Measurements from ENCODE around the gene MUC5AC.
"Not testable (repeated sequence)": the region's sequence is repeated elsewhere in the genome, so short reads cannot be mapped to it uniquely, and the experiment has no call there.

MUC5AC gene

DNA sequence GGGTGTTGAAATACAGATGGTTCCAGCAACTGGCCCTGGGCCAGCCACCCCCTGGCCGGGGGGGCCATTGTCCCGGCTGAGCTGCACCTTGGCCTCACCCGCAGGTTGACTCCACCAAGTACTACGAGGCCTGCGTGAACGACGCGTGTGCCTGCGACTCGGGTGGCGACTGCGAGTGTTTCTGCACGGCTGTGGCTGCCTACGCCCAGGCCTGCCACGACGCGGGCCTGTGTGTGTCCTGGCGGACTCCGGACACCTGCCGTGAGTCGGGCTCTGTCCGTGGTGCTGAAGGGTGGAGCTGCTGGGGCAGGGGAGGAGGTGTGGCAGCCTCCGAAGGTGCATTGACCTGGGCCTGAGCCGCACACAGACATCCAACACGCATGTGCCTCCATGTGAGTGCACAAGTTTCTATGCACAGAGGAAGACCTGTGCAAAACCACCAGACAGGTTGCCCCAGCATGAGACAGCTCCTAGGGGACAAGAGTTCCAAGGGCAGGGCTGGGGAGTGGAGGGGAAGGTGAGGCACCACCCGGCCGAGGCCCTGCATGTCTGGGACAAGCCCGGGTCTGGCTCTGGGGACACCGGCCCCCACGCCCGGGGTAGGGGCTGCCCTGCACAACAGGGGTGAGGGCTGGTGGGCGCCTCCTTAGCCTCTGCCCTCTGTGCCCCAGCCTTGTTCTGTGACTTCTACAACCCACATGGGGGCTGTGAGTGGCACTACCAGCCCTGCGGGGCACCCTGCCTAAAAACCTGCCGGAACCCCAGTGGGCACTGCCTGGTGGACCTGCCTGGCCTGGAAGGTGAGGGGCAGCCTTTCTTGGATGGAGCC, 81.2 kb downstream of the MUC5AC start:
- no peak for DNase-seq

- no peak for DNase-seq
These were observed 81.9 kb downstream of the MUC5AC start for GRCh38 chr11:1239596-1240205.

- no peak for DNase-seq
These were observed 83.0 kb downstream of the MUC5AC start for GRCh38 chr11:1240771-1241170.

DNA sequence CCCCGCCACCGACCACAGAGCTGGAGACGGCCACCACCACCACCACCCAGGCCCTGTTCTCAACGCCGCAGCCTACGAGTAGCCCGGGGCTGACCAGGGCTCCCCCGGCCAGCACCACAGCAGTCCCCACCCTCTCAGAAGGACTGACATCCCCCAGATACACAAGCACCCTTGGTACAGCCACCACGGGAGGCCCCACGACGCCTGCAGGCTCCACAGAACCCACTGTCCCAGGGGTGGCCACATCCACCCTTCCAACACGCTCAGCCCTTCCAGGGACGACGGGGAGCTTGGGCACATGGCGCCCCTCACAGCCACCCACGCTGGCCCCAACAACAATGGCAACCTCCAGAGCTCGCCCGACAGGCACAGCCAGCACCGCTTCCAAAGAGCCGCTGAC, 84.0 kb downstream of the MUC5AC start:
- DNase-seq, result no peak

DNA sequence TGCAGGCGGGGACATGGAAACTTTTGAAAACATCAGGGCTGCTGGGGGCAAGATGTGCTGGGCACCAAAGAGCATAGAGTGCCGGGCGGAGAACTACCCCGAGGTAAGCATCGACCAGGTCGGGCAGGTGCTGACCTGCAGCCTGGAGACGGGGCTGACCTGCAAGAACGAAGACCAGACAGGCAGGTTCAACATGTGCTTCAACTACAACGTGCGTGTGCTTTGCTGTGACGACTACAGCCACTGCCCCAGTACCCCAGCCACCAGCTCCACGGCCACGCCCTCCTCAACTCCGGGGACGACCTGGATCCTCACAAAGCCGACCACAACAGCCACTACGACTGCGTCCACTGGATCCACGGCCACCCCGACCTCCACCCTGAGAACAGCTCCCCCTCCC, 84.5 kb downstream of the MUC5AC start:
- DNase-seq, result no peak

- DNase-seq, result not testable (repeated sequence)
These were observed 85.0 kb downstream of the MUC5AC start for GRCh38 chr11:1242751-1243150.

DNA sequence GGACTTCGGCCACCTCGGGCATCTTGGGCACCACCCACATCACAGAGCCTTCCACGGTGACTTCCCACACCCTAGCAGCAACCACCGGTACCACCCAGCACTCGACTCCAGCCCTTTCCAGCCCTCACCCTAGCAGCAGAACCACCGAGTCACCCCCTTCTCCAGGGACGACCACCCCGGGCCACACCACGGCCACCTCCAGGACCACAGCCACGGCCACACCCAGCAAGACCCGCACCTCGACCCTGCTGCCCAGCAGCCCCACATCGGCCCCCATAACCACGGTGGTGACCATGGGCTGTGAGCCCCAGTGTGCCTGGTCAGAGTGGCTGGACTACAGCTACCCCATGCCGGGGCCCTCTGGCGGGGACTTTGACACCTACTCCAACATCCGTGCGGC, 85.8 kb downstream of the MUC5AC start:
- DNase-seq, result not testable (repeated sequence)

GRCh38 chr11:1244557-1244956, 86.8 kb downstream of the MUC5AC start:
- DNase-seq, result not testable (repeated sequence)

- not testable (repeated sequence) for DNase-seq
These were observed 88.0 kb downstream of the MUC5AC start for GRCh38 chr11:1245717-1246116.

DNA sequence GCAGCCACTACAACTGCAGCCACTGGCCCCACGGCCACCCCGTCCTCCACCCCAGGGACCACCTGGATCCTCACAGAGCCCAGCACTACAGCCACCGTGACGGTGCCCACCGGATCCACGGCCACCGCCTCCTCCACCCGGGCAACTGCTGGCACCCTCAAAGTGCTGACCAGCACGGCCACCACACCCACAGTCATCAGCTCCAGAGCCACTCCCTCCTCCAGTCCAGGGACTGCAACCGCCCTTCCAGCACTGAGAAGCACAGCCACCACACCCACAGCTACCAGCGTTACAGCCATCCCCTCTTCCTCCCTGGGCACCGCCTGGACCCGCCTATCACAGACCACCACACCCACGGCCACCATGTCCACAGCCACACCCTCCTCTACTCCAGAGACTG, 88.5 kb downstream of the MUC5AC start:
- DNase-seq, result not testable (repeated sequence)

DNA sequence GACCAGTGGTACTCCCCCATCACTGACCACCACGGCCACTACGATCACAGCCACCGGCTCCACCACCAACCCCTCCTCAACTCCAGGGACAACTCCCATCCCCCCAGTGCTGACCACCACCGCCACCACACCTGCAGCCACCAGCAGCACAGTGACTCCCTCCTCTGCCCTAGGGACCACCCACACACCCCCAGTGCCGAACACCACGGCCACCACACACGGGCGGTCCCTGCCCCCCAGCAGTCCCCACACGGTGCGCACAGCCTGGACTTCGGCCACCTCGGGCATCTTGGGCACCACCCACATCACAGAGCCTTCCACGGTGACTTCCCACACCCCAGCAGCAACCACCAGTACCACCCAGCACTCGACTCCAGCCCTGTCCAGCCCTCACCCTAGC, 89.3 kb downstream of the MUC5AC start:
- DNase-seq, result not testable (repeated sequence)

DNA sequence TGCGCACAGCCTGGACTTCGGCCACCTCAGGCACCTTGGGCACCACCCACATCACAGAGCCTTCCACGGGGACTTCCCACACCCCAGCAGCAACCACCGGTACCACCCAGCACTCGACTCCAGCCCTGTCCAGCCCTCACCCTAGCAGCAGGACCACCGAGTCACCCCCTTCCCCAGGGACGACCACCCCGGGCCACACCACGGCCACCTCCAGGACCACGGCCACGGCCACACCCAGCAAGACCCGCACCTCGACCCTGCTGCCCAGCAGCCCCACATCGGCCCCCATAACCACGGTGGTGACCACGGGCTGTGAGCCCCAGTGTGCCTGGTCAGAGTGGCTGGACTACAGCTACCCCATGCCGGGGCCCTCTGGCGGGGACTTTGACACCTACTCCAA, 91.2 kb downstream of the MUC5AC start:
- not testable (repeated sequence) for DNase-seq

DNA sequence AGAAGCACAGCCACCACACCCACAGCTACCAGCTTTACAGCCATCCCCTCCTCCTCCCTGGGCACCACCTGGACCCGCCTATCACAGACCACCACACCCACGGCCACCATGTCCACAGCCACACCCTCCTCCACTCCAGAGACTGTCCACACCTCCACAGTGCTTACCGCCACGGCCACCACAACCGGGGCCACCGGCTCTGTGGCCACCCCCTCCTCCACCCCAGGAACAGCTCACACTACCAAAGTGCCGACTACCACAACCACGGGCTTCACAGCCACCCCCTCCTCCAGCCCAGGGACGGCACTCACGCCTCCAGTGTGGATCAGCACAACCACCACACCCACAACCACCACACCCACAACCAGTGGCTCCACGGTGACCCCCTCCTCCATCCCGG, 92.7 kb downstream of the MUC5AC start:
- DNase-seq, result not testable (repeated sequence)

Measured in amniotic stem cell (primary cell).